T-helper 2 cell (primary cell): ENCODE results near the gene VAMP2.

Experiments
- DNase-seq, 5 experiments: peaks; one replicate each; pipeline versions ENCODE4 v3.0.0 to v3.0.0-alpha.2; 2012 to 2022
- total RNA-seq, 2 donors: gene quantifications; one replicate each; lab custom pipeline; 2026; lab: John Stamatoyannopoulos, UW

The VAMP2 gene, protein sequence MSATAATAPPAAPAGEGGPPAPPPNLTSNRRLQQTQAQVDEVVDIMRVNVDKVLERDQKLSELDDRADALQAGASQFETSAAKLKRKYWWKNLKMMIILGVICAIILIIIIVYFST
- total RNA-seq: 62.0 to 63.0 reads per million in 2 donors

DNA sequence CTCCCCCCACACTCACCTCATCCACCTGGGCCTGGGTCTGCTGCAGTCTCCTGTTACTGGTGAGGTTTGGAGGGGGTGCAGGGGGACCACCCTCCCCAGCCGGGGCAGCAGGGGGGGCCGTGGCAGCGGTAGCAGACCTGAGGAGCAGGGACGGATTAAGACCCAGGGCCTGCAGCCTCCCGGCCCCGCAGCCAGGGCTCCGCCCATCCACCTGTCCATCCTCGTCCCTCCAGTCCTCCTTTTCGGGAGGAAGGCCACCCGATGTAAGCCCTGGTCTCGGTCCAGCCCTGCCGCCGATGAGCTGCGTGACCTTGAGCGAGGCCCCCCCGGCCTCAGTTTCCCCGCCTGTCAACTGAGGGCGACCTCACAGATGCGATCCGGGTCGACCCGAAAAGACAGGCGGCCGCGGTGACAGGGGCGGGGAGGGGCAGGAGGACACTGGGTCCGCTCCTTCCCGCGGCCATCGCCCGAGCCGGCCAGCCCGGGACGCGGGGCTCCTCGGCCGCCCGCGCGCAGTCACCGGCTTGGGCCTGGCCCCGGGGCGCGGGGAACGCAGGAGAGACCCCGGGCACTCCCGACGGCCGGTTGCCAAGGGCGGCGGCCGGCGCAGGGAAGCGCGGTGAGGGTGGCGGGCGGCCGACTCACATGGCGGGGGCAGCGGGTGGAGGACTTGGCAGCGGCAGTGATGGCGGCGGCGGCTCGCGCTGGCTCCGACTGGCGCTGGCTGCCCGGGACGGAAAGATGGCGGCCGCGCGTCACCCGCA lies at the start of gene VAMP2:
VAMP2 (minus strand) TSS at position 716 of the 764 bp plus-strand sequence; CDS start at position 647, 69 bp downstream.
- DNase-seq: peak; percentile 75 to 91 (median 79)

DNA sequence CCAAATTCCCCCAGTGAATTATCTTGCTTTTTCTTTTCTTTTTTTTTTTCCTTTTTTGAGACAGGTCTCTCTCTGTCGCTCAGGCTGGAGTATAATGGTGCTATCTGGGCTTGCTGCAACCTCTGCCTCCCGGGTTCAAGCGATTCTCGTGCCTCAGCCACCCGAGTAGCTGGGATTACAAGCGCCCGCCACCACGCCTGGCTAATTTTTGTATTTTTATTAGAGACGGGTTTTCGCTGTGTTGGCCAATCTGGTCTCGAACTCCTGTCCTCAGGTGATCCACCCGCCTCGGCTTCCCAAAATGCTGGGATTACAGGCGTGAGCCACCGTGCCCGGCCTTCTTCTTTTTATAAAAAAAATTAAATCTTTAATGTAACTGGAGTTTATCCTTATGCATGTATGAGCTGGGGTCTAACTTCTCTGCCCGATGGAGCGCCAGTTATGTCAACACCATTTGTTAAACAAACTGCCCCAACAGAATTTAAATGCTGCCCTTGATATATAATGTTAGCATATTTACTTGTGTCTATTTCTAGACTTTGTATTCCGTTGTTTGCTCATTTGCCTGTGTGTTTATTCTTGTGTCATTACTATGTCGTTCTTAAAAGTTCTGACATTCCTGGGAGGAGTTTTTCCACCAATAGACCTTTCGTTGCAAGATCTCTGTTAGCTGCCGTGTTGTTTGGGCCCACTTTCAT lies 48.2 kb upstream of the VAMP2 start:
- DNase-seq: no peak

DNA sequence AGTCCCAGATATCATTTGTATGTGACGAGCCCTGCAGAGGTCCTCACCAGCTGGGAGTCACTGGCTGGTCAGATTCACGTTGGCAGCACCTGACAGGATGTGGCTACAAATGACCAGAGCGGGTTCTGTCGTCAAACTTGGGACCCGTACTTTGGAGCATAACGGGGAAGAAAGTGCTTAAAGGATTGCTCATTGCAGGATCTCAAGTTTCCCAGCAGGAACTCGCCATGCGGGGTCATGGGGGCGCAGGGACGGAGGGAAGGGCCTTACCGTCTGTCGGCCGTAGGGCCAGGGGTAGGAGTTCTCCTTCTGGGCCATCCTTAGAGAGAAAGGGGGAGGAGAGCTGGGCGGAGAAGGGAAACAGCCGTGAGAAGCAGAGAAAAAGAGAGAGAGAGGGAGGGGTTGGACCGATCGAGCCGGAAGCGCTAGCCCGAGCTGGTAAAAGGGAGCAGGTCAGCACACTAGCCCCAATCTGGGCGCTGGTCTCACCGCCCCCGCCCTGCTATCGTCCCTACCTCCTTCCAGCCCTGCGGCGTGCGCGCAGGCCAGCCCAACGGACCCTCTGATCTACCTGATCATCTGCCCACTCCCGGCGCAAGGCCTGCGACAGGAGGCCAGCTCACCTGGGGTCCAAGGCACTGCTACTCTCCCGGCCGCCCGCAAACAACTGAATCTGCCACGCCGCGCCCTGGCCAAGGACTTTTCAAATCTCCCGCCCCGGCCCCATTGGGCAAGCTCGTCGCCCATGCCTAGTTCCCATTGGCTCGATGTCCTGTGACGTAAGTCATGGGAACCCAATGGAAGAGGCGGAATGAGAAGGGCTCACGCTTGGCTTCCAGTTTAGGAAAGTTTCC lies 47.4 kb upstream of the VAMP2 start, which contains the start of gene AURKB:
AURKB (minus strand) TSS at position 669 of the 854 bp plus-strand sequence; CDS start at position 318, 351 bp downstream.
- DNase-seq: peak; percentile 81 to 96 (median 88)

DNA sequence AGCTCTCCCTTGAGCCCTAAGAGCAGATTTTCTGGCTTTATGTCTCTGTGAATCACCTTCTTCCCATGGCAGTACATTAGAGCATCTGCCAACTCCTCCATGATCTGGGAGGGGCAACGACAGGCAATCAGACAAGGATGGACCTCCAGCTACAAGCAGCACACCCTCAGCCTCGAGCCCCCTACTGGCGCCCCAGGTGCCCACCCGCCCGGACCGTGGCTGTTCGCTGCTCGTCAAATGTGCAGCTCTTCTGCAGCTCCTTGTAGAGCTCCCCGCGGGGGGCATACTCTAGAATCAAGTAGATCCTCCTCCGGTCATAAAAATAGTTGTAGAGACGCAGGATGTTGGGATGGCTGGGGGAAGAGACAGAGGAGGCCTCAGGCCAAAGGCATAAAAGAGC lies 43.8 kb upstream of the VAMP2 start:
- DNase-seq: no peak

DNA sequence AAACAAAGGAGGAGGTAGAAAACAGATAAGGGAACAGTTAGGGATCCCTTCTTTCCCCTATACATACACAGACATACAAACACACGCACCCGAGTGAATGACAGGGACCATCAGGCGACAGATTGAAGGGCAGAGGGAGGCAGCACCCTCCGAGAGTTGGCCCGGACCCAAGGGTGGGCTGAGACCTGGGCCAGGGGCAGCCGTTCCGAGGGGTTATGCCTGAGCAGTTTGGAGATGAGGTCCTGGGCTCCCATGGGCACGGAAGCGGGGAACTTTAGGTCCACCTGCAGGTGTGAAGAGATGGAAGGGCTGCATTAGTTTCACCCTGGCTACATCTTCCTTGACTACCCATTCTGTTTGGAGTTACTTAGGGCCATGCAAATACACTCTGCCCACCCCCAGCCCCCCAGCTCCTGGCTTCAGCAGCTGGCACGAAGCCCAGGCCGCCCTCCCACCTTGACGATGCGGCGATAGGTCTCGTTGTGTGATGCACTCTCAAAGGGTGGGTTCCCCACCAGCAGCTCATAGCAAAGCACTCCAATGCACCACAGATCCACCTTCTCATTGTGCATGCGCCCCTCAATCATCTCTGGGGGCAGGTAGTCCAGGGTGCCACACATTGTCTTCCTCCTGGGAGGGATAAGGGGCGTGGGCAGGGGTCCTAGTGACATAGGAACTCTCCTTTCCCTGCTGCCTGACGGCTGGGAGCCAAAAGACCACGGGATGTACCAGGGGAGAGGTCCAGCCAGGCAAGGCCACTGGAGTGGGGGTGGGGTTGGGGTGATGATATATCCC lies 42.2 kb upstream of the VAMP2 start:
- no peak for DNase-seq

DNA sequence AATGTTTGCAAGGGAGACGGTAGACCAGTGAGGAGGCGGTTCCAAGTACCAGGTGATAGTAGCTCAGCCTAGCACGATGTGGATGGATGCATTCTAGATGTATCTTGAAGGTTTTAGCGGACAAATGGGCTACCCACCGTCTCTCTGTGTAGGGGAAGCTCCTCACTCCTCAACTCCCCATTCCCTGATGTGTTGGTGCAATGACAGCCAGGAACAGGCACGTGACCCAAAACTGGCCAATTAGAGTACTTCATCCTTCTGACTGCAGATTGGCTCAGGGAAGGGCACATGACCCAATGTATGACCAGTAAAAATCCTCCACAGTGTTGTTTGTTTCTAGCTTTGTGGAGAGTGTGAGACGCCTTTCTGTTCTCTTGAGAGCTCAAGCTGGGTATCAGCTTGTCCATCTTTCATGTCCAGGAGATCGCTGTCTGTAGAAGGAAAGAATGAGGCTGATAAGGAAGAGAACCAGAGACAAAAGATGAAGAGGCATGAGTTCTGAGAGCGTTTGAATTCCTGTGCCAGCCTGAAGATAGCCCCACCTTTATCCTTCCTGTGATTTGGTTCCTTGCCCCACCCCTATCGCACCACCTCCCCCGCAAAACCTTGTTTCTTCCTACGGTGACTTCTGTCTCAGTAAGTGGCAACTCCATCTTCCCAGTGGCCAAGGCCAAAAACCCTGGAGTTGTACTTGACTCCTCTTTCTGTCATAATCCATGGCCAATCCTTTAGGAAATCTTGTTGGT lies 29.5 kb upstream of the VAMP2 start:
- peak in 3 of 5 experiments; percentile 36 to 94 (median 51) for DNase-seq

DNA sequence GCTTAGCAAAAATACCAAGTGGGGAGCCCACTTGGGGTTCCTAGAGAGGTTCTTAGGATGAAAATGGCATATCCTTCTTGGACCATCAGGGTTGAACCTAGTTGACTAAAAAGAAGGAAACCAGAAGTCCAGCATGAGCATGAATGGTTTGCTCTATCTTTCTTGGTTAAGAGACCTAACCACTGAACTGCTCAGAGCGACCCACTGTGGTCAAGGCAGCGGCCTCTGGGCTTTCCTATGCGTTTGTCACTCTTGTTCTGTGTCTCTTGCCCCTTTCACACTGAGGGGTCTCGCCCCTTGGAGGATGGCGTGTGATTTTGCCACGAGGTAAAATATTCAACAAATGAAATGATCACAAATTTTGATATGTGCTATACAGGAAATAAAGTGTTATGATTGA lies 27.8 kb upstream of the VAMP2 start:
- no peak for DNase-seq

DNA sequence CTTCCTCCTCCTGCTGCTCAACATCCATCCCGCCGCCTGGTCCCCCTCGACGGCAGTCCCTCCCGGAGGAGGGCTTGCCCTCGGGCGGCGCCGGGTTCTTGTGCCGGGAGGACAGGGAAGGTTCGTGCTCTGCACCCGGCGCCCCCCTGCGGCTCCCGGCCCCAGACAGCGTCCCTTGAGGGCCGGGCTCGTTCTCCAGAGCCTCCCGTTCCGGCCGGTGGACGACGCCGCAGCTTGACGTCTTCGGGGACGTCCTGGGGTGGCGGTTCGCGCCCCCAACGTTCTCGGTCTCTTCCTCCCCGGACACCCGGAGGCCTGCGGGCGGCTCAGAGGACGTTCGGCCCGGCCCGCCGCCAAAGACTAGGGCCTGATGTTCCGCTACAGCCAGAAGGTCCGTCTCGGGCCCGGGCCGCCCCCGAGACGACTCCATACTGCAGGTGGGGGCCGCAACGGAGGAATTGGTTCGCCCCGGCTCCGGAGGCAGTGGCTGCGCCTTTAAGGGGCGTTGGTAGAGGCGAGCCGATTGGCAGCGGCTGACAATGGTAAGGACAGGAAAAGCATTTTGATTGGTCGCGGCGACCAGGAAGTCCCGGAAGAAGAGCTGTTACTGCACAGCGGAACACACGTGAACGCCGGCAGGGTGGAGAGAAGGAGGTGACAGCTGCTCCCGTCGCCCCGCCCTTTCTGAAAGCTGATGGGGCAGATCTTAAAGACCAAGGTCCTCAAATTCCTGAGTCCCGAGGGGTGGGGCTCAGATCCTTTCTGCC lies 27.1 kb upstream of the VAMP2 start, which contains the start of gene BORCS6:
BORCS6 (minus strand) TSS at position 470 of the 767 bp plus-strand sequence; CDS start at position 430, 40 bp downstream.
- peak; percentile 85 to 99 (median 94) for DNase-seq

DNA sequence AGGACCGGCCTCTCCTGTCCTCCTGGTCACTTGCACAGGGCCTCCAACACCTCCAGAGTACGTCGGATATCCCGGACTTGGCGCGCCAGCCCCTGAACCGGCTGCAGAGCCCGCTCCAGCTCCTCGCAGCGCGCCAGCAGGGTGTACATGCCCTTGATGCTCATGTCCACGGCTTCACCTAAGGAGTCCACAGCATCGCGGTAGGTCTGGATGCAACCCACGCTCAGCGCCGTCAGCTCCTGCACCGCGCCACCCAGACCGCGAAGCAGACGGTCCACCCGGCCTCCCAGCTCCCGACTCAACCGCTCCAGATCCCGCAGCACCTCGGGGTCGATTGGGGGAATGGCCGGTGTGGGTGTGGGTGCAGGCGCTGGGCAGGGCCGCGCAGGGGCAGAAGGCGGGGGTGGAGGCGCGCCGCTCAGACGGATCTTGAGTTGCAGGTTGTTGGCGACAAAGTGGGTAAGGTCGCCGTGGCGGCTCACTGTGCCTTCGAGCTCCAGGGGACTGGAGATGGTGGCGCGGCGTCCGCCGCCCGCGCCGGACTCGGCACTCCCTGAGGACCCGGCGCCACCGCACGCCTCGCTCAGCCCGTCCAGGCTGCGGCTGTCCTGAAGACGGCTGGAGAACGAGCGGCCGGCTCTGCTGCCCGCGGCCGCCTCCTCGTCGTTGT lies 26.4 kb upstream of the VAMP2 start:
- DNase-seq: peak in 2 of 5 experiments; percentile 16 to 52

DNA sequence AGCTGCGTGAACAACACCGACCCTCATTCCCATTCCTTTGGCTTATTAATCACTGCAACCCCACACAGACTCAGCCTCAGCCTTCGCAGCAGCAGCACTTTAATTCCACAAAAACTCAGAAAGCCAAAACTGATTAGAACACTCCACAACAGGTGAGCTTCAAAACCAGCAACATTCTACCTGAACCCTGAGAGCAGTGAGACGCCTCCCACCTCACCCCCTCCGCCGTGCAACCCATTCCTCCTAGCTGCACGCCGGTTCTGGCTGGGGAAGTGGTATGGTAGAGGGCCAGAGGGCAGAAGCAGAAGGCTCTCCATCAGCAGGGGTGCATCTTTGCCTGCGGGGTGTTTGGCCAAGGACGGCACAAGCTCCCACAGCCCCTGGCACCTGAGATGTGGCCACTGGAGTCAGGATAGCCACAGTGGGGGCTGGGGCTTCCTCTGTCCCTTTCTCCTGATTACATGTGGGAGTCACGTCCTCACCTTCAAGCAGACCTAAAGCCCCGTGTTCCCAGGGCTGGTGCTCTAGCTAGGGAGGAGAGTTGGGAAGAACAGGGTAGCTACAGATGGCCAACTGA lies 25.6 kb upstream of the VAMP2 start:
- no peak for DNase-seq

DNA sequence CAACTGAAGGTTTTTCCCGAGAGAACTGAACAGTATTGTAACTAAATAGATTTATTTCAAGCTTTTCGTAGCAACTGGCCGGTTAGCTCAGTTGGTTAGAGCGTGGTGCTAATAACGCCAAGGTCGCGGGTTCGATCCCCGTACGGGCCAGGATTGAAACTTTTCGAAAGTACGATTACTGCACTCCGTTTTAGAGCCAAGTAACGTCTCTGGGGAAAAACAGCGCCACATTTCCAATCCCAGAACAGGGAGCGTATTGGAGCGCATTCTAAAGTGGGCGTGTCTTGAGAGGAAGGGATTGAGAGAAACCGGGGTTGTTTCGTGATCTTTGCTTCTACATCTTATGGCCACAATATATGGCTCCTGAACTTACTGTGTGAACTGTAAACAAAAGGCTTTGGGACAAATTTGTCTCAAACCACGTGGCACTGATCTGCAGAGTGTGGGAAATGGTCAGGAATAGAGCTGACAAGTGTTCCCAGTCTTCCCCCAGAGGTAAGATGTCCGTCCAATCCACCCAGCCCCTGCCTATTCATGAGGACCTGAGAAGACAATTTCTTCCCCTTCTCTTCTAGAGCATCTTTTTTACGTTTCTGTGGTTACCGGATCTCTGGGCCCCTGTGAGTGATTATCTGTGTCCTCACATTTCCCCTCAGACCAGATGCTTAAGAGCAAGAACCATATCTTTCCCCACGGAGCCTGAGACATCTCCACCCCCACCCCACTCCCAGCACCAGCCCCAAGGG lies 24.9 kb upstream of the VAMP2 start:
- peak; percentile 63 to 91 (median 87) for DNase-seq

DNA sequence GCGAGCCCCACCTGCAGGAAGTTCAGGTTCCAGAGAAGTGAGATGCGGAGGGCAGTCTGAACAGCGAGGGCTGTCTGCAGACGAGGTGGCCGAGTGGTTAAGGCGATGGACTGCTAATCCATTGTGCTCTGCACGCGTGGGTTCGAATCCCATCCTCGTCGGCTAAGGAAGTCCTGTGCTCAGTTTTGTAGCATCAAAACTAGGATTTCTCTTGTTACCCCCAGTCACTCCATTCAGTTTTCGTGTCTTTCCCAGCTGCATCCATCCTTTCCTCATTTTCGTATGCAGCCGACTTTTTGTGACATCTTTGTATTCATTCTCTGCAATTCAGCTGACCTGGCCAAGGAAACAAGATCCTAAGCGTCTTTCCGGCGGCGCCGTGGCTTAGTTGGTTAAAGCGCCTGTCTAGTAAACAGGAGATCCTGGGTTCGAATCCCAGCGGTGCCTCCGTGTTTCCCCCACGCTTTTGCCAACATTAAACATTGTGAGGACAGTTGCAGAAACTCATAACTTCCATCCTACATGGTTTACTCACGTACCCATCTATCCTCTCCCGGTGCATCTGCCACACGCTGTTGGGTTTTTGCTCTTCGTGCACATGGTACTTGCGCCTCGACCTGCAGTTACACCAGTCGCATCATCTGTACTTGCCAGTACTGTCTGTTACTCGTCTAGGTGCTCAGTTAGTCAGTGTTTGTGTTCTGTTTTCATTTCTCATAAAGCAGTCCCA lies 24.2 kb upstream of the VAMP2 start:
- DNase-seq: peak; percentile 48 to 94 (median 86)

DNA sequence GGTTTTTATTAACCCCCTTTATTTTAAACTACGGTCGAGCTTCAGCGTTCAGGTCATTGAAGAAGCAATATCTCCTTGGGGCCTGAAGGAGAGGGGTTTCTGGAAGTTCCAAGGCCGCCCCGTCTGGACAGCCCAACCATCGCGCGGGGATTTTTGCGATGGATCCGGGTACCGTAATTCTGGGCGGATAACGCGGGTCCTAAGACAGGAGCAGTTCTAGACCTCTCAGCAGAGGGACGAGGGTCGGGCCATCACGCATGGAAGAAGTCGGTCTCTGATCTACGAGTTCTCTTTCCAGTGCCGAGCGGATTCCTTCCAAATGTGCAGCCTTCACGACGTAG lies 23.7 kb upstream of the VAMP2 start:
- no peak for DNase-seq

DNA sequence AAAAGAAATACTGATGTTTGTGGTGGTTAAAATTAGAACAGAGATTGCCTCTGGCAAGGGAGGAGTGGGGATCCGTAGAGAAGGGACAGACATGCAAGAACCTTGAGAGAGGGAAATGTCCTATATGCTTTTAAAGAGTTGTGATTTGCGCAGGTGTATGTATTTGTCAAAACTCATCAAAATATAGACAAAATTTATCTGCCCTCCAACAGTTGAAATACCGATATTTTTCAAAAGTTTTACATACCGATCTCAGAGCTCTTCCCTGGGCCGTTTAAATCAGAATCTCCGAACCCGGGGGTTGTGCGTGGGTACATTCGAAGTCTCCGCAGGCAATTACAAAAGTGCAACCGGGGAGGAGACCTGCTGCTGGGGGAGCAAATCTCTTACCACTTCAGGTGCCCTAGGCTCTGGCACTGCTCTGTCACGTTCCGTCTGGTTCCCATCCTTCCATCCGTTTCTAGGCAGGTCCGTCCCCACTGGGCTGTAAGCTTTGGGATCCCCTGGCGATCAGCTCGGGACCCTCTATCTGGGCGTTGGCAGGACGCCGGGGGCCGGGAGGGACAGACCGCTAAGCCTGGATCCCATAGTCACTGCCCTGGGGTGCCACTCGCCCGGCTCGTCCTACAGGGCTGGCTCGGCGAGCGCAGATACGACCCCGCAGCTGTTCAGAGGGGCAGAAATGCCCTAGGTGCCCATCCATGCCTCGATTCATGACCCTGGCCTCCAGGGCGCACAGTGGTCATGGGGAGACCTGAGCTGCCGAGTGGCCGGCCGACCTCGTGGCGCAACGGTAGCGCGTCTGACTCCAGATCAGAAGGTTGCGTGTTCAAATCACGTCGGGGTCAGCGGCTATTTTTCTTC lies 23.1 kb upstream of the VAMP2 start:
- peak; percentile 73 to 90 (median 77) for DNase-seq

DNA sequence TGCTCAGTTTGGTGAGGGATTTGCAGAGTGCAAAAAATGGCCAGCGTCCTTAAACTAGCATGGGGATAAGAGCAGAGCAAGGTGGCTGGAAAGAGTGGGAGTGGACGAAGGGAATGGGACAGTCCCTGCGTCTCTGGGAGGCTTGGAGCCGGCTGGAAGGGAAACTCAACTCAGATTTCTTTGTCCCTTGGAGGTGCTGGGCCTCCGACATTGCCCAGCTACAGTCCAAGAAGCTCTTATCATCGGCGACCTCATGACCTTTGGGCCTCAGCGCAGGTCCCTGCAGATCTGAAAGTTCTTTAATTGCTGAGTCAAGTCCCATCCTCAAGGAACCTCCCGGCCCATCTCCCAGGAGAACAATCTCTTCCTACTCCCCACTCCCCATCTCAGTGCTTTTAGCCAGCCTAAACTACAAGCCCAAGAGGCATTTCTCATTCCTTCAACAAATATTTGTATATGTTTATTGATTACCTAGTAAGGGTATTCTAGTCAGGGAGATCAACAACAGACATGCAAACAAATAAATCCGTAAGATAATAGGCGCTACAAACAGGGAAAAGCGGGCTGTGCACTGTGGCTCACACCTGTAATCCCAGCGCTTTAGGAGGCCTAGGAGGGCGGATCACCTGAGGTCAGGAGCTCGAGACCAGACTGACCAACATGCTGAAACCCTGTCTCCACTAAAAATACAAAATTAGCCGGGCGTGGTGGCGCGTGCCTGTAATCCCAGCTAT lies 14.4 kb upstream of the VAMP2 start:
- no peak for DNase-seq
